Measurements from ENCODE around the gene PTCHD1. TPM values are rescaled to one million over a fixed set of nuclear protein-coding genes. Genes with fewer than 3 reads are reported as not detected.

PTCHD1 gene
- total and polyA plus RNA-seq, 2 of the 4 experiments (the other 2 are of a cell fraction) = not detected

DNA sequence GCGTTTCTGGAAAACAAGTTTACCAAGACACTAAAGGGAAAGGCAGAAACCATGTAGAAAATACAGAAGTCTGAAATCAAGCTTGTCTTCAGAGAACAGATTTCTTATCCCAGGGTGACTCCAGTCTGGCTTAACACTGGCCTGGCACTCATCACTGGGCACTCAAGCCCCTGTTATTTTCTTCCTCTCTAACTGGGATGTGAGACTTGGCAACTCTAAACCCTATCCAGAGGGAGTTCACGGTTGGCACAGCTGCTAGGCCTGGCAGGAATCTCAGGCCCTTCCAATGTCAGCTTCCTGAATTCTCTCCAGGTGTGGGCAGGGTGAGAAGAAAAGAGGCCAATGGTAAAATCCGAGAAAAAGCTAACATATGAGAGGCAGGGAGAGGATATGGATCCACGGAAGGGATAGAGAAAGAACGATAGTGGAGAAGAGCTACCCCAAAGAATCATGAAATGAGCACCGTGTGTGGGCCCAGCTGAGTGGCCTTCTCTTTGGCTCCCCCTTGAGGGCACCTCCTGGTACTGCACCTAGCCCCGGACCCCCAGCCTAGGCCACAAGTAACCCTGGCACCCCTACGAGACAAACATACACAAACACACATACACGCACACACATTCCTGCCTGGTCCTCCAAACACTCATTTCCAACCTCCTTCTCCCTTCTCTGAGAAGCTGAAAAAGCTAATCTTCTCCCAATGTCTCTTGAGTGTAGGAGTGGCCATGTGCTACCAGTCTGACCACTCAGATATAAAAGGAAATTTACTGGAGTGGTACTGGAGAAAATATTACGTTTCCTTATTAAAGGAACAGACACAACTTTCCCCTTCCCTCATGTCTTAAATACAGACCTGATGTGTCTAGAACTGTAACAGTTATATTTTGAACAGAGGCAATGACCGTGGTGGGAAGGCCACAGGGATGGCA is 16.6 kb upstream of the PTCHD1 start:
- H3K36me3 ChIP-seq (ENCODE audit: control insufficient read depth, insufficient read depth, low read length) = no peaks in the 10 kb centered on the region
- no peaks in the 10 kb centered on the region for H3K9me3 ChIP-seq (ENCODE audit: control insufficient read depth, insufficient read depth, low read length)
- H4K8ac ChIP-seq (ENCODE audit: low read depth in 2 of 2, low read length in 2 of 2) = no peak overlapping the region
- H2AFZ ChIP-seq (replicated peaks; ENCODE audit: low read length, poor library complexity) = peak overlapping the region; percentile 43
- ChIA-PET CTCF (interaction anchor here (0.7 to 1.0 kb wide), 2 partner anchors 9 to 1333 kb away, joined by 3 to 4 read pairs; no protein-coding TSS in a partner anchor), POLR2A (ENCODE audit: unreplicated experiment) (no interaction called here)
- DNase-seq (no peak), ATAC-seq (ENCODE audit: low read depth) (peak; percentile 80)
- no CpG with 5 or more reads among the region's 11 CpGs for WGBS, 2 experiments (ENCODE audit: extremely low coverage in 2 of 2, insufficient read length in 1 of 2)
- in situ Hi-C loops (cut with MboI; ENCODE audit: low sequenced_read_pairs) (no loop called here), intact Hi-C loops (cut with micrococcal nuclease) (loop anchor here (1.0 to 5.0 kb wide), 2 partner anchors 571 to 1182 kb away; no protein-coding TSS in a partner anchor), dilution Hi-C loops (cut with HindIII; ENCODE audit: low sequenced_read_pairs, unreplicated experiment) (no loop called here)
- no peak overlapping the region for H3K27ac ChIP-seq (ENCODE audit: insufficient read depth, low read length)
- no peak overlapping the region for H2AK9ac ChIP-seq (replicated peaks; ENCODE audit: low read depth, low read length, poor library complexity)
- H3K27me3 ChIP-seq (ENCODE audit: control insufficient read depth, insufficient read depth, low read length) = no peaks in the 10 kb centered on the region
- H4K20me1 ChIP-seq (ENCODE audit: insufficient read depth, low read length) = no peaks in the 10 kb centered on the region
- no TSS peak for BruUV-seq (replicated peaks)
- no peak overlapping the region for H3K4me2 ChIP-seq (ENCODE audit: low read depth, low read length)
- no peak overlapping the region for H4K5ac ChIP-seq (ENCODE audit: low read depth, low read length)
- no peak overlapping the region for H2AK5ac ChIP-seq (ENCODE audit: low read depth, low read length)
- H3K9me1 ChIP-seq (ENCODE audit: insufficient read depth, low read length) = no peaks in the 10 kb centered on the region
- no peak overlapping the region for H3K14ac ChIP-seq (replicated peaks; ENCODE audit: low read depth, low read length)
- TF ChIP-seq RAD21 (IDR thresholded peaks at IDR 0.05; ENCODE audit: low read length) (peak; percentile 56), SMC3 (IDR thresholded peaks at IDR 0.05; ENCODE audit: low read depth, low read length) (peak; percentile 30; the same call in 1 of the 2 replicates), MAFK (IDR thresholded peaks at IDR 0.05; ENCODE audit: low read depth, low read length) (no peak), CTCF (conservative IDR thresholded peaks at IDR 0.05; ENCODE audit: low read depth, low read length) (peak; percentile 52)
- H2BK20ac ChIP-seq (ENCODE audit: low read depth, low read length) = no peak overlapping the region
- no peak overlapping the region for H3K4me3 ChIP-seq (ENCODE audit: insufficient read depth, low read depth, low read length)
- H3K9ac ChIP-seq (ENCODE audit: low read depth, low read length) = no peak overlapping the region
- H3K23ac ChIP-seq (ENCODE audit: low read depth, low read length) = no peak overlapping the region
- H3K4ac ChIP-seq (ENCODE audit: low read depth, low read length) = no peak overlapping the region
- H4K91ac ChIP-seq (ENCODE audit: insufficient read depth, low read depth, low read length) = no peak overlapping the region
- no peak overlapping the region for H3K18ac ChIP-seq (ENCODE audit: low read depth, low read length)
- H3K4me1 ChIP-seq (ENCODE audit: control insufficient read depth, insufficient read depth, low read length) = no peaks in the 10 kb centered on the region
- H2BK15ac ChIP-seq (ENCODE audit: low read depth, low read length) = no peak overlapping the region
- H2BK120ac ChIP-seq (ENCODE audit: low read depth, low read length) = no peak overlapping the region
- no peaks in the 10 kb centered on the region for H3K79me1 ChIP-seq (ENCODE audit: low read depth in 1 of 2, low read length in 2 of 2)
- no peak overlapping the region for H2BK5ac ChIP-seq (ENCODE audit: low read depth, low read length, poor library complexity, severe bottlenecking)
- no peak overlapping the region for H3K56ac ChIP-seq (ENCODE audit: extremely low read depth, insufficient read depth, low read length)
